ENCODE data around the gene RAB12. TPM values are rescaled to one million over a fixed set of nuclear protein-coding genes. Genes with fewer than 3 reads are reported as not detected.

Gene RAB12
- total and polyA plus RNA-seq, 2 of the 8 experiments (the other 6 are each of a cell fraction or from before 2014, with no cell fraction given): 19.7 to 45.9 TPM

DNA sequence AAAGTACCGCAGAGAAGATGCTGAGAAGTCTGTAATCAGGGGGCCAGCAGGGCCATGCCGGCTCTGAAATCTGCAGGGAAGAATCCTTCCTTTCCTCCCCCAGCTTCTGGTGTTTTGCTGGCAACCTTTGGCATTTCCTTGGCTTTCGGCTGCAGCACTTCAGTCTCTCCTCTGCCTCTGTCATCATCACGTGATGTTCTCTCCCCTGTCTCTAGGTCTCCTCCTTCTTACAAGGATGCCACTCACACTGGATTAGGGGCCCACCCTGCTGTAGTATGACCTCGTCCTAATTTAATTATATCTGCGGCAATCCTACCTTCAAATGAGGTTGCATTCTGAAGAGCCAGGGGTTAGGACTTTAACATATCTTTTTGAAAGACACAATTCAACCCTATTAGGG, 13.8 kb upstream of the RAB12 start:
- no peak overlapping the region for H2BK15ac ChIP-seq (ENCODE audit: low read length)
- DNase-seq (ENCODE audit: low read depth in 1 of 2, low spot score in 2 of 2) (no peak), FAIRE-seq (no peak)
- no peak overlapping the region for H4K5ac ChIP-seq (ENCODE audit: insufficient read length, low read depth, low read length)
- no peak overlapping the region for H2BK20ac ChIP-seq (ENCODE audit: low read length)
- H3K4me2 ChIP-seq (ENCODE audit: insufficient read depth in 1 of 2, low read depth in 2 of 2, low read length in 2 of 2): no peak overlapping the region
- no peak overlapping the region for H2AFZ ChIP-seq (ENCODE audit: low read length)
- POLR2A ChIA-PET (ENCODE audit: partially characterized antibody): no interaction called here
- H3K56ac ChIP-seq (replicated peaks; ENCODE audit: insufficient read length, low read depth, low read length): no peak overlapping the region
- WGBS, 2 experiments (ENCODE audit: extremely low coverage in 1 of 2, insufficient coverage in 1 of 2, insufficient read length in 1 of 2, insufficient replicate concordance in 2 of 2, low coverage in 1 of 2, low lambda C conversion rate in 2 of 2, missing lambda C conversion rate in 1 of 2): 95% methylated on average over 6 of the region's 6 CpGs; no CpG with 5 or more reads in 1 of the 2 experiments
- no peaks in the 10 kb centered on the region for H3K79me2 ChIP-seq (ENCODE audit: control insufficient read depth in 1 of 2, insufficient read depth in 2 of 2, low read length in 2 of 2)
- H3K4me3 ChIP-seq (ENCODE audit: extremely low read depth in 1 of 4, insufficient read depth in 2 of 4, low read depth in 3 of 4, low read length in 4 of 4): no peak overlapping the region
- no peak overlapping the region for H2BK12ac ChIP-seq (ENCODE audit: low read depth, low read length)
- no peak overlapping the region for H3K4ac ChIP-seq (replicated peaks; ENCODE audit: insufficient read length, low read depth, low read length)
- H4K91ac ChIP-seq (replicated peaks; ENCODE audit: insufficient read length, low read length): no peak overlapping the region
- H3K23ac ChIP-seq (ENCODE audit: insufficient read length): no peak overlapping the region
- no peak overlapping the region for H2AK5ac ChIP-seq (ENCODE audit: low read depth, low read length)
- TF ChIP-seq TCF12 (IDR thresholded peaks at IDR 0.05; ENCODE audit: low read depth, low read length) (no peak), FOSL1 (IDR thresholded peaks at IDR 0.05; ENCODE audit: insufficient read depth, low read depth, low read length) (no peak), RBBP5 (IDR thresholded peaks at IDR 0.05; ENCODE audit: borderline replicate concordance, low read depth, low read length) (no peak), SUZ12 (IDR thresholded peaks at IDR 0.05; ENCODE audit: low read length) (no peak), TEAD4 (IDR thresholded peaks at IDR 0.05; ENCODE audit: low read depth, low read length) (no peak)
- no peaks in the 10 kb centered on the region for H3K9me3 ChIP-seq (ENCODE audit: insufficient read depth in 2 of 2, low read depth in 1 of 2, low read length in 1 of 2)
- H2BK5ac ChIP-seq (ENCODE audit: low read depth, low read length): no peak overlapping the region
- H3K36me3 ChIP-seq (ENCODE audit: control insufficient read depth in 2 of 4, insufficient read depth in 4 of 4, low read length in 3 of 4): no peaks in the 10 kb centered on the region
- no peak overlapping the region for H3K27ac ChIP-seq (ENCODE audit: low read depth, low read length)
- H3K79me1 ChIP-seq (ENCODE audit: low read depth, low read length): no peaks in the 10 kb centered on the region
- H3K9ac ChIP-seq (replicated peaks in 1 of 4; ENCODE audit: extremely low read depth in 1 of 4, low read depth in 3 of 4, low read length in 3 of 4): no peak overlapping the region
- H4K20me1 ChIP-seq (replicated peaks in 1 of 2; ENCODE audit: control insufficient read depth in 1 of 2, insufficient read depth in 2 of 2, low read length in 2 of 2): no peaks in the 10 kb centered on the region
- H3K23me2 ChIP-seq (ENCODE audit: low read depth, low read length): no peaks in the 10 kb centered on the region
- H3K18ac ChIP-seq (ENCODE audit: extremely low read depth, low read length): no peak overlapping the region
- CTCF ChIA-PET (ENCODE audit: partially characterized antibody): interaction anchor here (1.0 kb wide), 1 partner anchor 87 kb away, joined by 4 read pairs; no protein-coding TSS in a partner anchor
- H3K27me3 ChIP-seq (replicated peaks in 1 of 4; ENCODE audit: control insufficient read depth in 3 of 4, extremely low read depth in 1 of 4, insufficient read depth in 3 of 4, low read length in 3 of 4): no peaks in the 10 kb centered on the region
- H3K14ac ChIP-seq (ENCODE audit: insufficient read length): no peak overlapping the region
- no peaks in the 10 kb centered on the region for H3K4me1 ChIP-seq (replicated peaks in 1 of 4; ENCODE audit: control insufficient read depth in 3 of 4, insufficient read depth in 4 of 4, low read length in 3 of 4)
- H2BK120ac ChIP-seq (replicated peaks; ENCODE audit: low read depth, low read length): no peak overlapping the region
- no peak overlapping the region for H4K8ac ChIP-seq (ENCODE audit: extremely low read depth, insufficient read depth, low read length)
